ENCODE results near the gene GPR17.

GPR17 gene

DNA sequence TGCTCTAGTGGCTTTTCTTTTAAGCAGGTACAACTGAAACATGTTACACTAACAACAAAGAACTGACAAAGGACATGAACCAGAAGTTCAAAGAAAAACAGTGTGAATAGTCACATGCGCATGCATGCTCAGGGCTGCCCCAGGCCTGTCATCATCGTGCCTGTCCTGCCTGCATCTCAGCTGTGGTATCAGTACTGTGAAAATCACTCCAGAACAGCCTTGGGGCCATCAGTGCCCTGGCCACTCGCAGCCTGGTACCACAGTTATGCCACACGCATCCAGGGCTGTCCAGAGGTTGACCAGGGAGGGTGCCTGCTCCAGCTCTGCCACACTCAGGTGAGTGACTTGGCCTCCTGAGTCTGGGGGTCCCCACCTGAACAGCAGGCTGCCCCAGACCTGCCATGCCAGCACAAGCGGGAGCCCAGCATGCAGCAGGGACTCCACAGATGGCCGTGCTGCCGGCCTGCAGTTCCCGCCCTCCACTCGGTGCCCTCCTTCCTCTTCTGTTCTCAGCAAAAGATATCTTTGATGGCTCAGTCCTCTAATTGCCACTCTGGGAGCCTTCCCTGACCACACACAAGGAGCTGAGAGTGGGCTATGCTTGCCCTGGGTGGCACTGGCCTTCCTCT, 17.1 kb downstream of the GPR17 start:
- DNase-seq (ENCODE audit: low spot score), result no peak
- H3K27ac ChIP-seq, result no peak overlapping the region
- ChIA-PET CTCF (interaction anchor here (0.5 to 0.7 kb wide), 3 partner anchors 165 to 461 kb away, joined by 3 to 4 read pairs (median 3); no protein-coding TSS in a partner anchor), POLR2A (ENCODE audit: low non-redundant PET) (no interaction called here)
- TF ChIP-seq, protein P1, sequence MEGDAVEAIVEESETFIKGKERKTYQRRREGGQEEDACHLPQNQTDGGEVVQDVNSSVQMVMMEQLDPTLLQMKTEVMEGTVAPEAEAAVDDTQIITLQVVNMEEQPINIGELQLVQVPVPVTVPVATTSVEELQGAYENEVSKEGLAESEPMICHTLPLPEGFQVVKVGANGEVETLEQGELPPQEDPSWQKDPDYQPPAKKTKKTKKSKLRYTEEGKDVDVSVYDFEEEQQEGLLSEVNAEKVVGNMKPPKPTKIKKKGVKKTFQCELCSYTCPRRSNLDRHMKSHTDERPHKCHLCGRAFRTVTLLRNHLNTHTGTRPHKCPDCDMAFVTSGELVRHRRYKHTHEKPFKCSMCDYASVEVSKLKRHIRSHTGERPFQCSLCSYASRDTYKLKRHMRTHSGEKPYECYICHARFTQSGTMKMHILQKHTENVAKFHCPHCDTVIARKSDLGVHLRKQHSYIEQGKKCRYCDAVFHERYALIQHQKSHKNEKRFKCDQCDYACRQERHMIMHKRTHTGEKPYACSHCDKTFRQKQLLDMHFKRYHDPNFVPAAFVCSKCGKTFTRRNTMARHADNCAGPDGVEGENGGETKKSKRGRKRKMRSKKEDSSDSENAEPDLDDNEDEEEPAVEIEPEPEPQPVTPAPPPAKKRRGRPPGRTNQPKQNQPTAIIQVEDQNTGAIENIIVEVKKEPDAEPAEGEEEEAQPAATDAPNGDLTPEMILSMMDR (conservative IDR thresholded peaks at IDR 0.05; ENCODE audit: low read depth), result no peak

DNA sequence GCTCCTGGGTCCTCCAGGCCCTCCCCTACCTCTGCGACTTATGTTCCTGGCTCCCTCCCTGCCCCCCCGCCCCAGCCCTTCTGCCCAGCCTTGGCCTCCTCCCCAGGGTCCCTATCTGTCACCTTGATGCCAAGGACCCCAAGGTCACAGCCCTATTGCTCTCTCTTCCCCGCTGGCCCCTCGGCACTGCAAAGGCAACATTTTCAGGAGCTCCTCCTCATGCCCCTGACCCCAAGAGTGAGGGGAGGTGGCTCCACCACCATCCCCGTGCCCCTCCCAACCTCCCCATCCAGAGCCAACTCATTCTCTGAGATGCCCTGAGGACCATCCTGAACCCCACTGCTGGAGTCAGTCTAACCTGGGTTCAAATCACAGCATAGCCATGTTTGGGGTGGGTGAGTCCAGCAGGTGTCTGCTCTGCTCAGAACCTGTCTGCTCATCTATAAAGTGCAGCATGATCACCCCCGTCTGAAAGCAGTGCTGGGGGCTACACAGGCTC, 17.7 kb downstream of the GPR17 start:
- no peak for DNase-seq (ENCODE audit: low spot score)
- H3K27ac ChIP-seq, result no peak overlapping the region
- TF ChIP-seq, protein P1 (conservative IDR thresholded peaks at IDR 0.05; ENCODE audit: low read depth), result no peak
- ChIA-PET POLR2A (ENCODE audit: low non-redundant PET) (no interaction called here), CTCF (interaction anchor here (0.5 to 0.6 kb wide), 3 partner anchors 22 to 253 kb away, joined by 3 to 4 read pairs (median 3); no protein-coding TSS in a partner anchor)

DNA sequence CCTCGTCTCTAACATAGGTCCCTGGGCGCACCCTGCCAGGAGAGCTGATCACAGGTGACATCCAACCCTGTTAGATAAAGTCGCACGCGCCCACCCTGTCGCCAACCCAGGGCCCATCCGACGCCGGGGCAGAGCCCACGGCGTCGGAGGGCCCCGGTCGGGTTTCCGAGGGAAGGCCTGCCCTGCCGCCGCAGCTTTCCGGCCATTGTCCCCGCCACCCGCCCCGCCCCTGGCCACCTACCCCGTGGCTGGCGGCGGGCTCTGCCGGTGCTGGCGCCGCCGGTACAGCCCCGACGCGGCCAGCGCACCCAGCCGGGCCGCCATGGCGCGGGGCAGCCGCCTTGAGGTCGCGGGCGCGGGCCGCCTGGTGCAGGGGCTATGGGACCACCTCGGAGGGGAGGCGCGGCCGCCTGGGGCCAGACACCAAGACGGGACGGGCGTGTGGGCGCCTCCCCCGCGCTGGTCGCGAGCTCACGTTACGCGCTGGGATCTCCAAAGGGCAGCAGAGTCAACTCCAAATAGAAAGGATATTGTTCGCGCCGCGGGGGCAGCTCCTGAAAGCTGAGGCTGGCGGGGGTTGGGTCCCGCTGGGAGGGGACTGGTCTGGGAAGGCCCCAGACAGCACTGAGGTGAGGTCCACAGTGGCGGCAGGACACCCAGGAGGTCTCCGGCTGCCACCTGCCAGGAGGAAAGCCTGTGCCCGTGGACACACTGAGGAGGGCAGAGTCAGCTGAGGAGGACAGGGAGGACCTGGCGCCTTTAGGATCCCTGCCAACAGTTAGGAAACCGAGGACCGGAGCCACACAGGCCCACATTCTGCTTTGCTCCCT, 18.3 kb downstream of the GPR17 start:
- H3K27ac ChIP-seq, result no peak overlapping the region
- ChIA-PET CTCF (interaction anchor here (0.6 kb wide), 1 partner anchor 23 kb away, joined by 3 read pairs; no protein-coding TSS in a partner anchor), POLR2A (ENCODE audit: low non-redundant PET) (no interaction called here)
- no peak for DNase-seq (ENCODE audit: low spot score)
- TF ChIP-seq, protein P1 (conservative IDR thresholded peaks at IDR 0.05; ENCODE audit: low read depth), result no peak

DNA sequence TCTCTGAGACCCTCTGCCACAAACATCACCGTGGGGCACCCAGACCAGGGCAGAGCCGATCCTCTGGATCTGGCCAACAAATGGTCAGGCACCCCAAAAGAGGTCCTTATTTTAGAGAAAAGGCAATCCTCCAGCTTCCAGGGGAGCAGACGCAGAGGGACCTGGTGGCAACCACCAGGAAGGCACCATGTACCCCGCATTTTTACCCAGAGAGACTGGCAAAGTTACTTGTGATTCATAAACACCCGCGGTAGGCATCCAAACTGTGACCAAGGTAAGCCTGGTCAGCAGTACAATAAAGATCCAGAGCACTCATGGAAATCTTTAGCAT, 18.9 kb downstream of the GPR17 start:
- TF ChIP-seq, protein P1 (conservative IDR thresholded peaks at IDR 0.05; ENCODE audit: low read depth), result no peak
- POLR2A ChIA-PET (ENCODE audit: low non-redundant PET), result no interaction called here
- no peak overlapping the region for H3K27ac ChIP-seq
- no peak for DNase-seq (ENCODE audit: low spot score)
- CTCF ChIA-PET, result no interaction called here

DNA sequence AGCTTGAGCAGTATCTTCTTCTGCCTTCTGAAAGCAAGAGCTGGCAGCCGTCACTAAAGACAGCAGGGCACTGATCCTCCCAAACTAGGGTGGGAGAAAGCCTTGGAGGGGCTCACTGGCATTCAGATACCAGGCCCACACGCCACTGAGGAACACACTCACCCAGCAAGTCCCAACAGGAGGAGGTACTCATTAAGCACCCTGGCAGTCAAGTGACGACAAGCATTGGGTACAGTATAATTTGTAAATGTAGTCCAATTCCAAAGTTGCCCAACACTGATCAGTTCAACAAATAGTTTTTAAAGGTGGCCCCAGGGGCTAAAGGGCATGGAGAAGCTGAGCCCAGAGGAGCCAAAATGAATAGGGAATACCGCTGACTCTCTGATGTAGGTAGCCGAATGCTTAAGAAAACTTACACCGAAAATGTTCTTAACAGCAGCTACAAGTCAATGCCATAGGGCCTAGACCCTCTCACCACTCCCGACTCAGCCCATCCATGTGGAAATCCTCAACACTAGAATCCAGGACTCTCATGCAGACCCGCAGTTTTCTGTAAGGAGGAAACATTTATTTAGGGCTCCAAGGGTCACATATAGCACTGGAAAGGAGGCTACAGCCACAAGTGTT, 19.4 kb downstream of the GPR17 start:
- ChIA-PET POLR2A (ENCODE audit: low non-redundant PET) (no interaction called here), CTCF (no interaction called here)
- no peak for DNase-seq (ENCODE audit: low spot score)

DNA sequence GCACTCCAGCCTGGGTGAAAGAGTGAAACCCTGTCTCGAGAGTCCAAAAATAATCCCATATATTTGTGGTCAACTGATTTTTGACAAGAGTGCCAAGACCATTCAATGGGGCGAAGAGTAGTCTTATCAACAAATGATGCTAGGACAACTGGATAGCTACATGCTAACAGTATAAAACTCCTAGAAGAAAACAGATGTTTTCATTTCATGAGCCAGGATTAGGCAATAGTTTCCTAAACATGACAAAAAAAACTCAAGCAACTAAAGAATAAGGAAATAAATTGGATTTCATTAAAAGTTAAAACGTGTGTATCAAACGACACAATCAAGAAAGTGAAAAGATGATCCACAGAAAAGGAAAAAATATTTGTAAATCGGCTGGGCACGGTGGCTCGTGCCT, 23.1 kb downstream of the GPR17 start:
- ChIA-PET CTCF (no interaction called here), POLR2A (ENCODE audit: low non-redundant PET) (no interaction called here)
- TF ChIP-seq, protein P1 (conservative IDR thresholded peaks at IDR 0.05; ENCODE audit: low read depth), result no peak

More for the DNA sequence above, 19.4 kb downstream of the GPR17 start:
- TF ChIP-seq, protein P1 (conservative IDR thresholded peaks at IDR 0.05; ENCODE audit: low read depth), result no peak
- no peak overlapping the region for H3K27ac ChIP-seq

More for the DNA sequence above, 23.1 kb downstream of the GPR17 start:
- H3K27ac ChIP-seq, result no peak overlapping the region
- no peak for DNase-seq (ENCODE audit: low spot score)
